Fibroblast of the conjunctiva (primary cell): ENCODE results near the gene PLEK.
"Not testable (repeated sequence)": the region's sequence is repeated elsewhere in the genome, so short reads cannot be mapped to it uniquely, and the experiment has no call there.

Source experiments
- DNase-seq: peaks from one replicate; pipeline ENCODE4 v3.0.0-alpha.2; 2010; ENCODE audit warnings: low read depth

PLEK gene

DNA sequence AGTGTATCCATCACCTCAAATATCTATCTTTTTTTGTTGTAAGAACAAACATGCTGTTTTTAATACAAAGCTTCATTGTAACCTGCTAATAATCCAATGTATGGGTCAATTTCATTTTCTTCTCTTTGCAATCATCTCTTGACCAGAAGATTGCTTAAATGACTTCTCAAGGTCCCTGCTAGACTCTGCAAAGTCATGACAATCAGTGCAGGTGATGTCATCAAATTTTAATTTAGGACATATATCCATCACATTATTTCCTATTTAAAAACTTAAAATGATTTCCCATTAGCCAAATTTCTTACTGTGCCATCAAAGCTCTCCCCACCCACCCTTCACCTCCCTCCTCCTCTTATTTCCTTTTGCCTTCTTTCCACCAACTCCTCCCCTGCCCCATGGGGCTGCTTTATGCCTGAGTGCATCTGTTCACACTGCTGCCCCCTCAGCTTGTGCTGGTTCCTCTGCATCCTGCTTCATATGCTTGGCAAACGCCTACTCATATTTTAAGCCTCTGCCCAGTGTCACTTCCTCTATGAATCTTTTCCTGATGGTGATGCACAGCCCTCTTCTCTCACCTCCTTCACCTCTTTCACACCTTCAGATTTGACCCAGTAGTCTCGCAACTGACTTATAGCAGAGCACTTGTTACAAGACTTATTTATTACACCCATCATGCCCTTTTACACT, 20.3 kb downstream of the PLEK start:
- no peak for DNase-seq

- no peak for DNase-seq
Observed at GRCh38 chr2:68385907-68386287, 20.8 kb downstream of the PLEK start.

DNA sequence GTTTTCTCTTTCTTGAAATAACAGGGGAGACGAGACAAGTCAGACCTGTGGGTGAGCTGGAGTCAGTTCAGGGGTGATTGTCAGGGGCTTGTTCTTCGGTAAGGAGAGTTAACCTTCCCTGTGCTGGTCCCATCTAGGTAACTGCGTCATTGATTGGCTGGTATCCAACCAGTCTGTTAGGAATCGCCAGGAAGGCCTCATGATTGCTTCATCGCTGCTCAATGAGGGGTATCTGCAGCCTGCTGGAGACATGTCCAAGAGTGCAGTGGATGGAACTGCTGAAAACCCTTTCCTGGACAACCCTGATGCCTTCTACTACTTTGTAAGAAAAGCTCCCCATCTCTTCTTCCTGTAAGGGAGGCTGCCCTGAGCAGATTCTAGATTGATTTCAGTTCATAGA, 21.3 kb downstream of the PLEK start:
- DNase-seq, result no peak

DNA sequence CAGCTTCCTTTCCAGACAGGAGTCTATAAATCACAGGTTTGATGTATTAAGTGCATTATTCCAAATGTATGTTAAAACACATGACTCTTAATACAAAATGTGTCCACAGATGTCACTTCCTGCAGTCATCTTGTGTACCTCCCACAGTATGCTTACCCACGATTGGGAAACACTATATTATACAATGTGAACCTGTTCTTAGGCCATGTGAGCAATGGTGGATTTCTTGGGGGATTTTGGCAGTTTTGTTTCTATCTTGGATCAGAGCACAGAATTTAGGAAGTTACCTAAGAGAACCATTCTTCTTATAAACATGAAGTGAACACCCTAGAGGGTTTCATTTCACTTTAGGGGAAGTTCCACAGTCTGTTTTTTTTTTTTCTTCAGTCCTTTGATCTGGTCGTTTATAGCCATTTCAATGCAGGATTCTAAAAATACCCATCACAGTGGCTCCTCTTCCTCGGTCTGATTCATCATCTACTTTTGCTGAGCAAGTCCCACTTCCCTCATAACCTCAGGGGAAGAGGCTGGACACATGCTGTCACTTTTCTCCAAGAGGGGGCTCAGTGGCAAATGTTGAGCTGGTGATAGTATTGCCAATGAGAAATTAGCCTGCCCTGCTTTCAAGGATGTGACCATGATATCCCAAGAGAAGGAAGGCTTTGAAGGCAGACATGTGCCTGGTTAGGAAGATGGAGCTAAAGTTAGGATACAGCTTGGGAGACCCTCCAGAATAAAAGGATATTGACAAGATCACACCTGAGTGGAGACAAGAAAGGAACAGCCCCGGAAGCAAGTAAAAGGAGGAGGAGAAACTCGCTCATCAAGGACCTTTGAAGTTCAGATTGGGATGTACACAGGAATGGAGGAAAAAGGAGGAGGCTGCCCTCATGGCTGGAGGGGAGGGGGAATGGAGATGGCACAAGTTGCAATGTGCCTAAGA, 22.6 kb downstream of the PLEK start:
- no peak for DNase-seq

GRCh38 chr2:68388358-68388757, 23.3 kb downstream of the PLEK start:
- DNase-seq, result no peak

GRCh38 chr2:68388772-68389171, 23.7 kb downstream of the PLEK start:
- no peak for DNase-seq

- no peak for DNase-seq
Observed at GRCh38 chr2:68390114-68390513, 25.0 kb downstream of the PLEK start.

- no peak for DNase-seq
Observed at GRCh38 chr2:68390586-68390985, 25.5 kb downstream of the PLEK start.

DNA sequence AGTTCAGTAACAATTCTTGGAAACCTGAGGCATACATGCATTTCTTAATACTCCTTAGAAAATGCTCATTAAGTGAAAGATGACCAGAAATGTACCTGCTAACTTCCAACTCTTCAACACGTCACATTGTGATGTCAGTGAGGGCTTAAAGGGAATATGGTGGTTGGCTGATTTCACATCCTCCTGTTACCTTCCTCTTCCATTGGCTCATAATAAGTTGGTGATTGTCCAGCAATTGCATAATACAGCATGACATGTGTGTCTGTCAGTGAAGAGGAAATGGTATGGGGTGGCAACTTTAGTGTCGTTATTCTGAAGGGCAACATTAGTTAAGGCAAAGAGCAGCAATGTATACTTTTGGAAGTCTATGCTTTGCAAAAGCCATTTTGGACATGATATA, 26.0 kb downstream of the PLEK start:
- no peak for DNase-seq

DNA sequence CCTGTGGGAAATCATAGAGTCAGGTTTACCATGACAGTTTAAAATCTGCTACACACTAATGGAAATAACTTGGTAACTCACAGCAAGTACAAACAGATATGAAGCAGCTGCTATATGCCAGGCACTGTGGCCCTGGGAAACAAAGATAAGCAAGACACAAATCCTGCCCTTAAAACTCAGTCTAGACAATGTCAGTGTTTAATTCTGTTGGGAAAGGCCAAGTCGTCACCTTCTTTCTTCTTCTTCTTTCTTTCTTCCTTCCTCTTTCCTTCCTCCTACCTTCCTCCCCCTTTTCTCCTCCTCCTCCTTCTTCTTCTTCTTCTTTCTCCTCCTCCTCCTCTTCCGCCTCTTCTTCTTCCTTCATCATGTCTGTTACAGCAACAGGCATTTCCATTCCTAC, 26.8 kb downstream of the PLEK start:
- DNase-seq, result no peak

- DNase-seq, result no peak
Observed at GRCh38 chr2:68396093-68396492, 31.0 kb downstream of the PLEK start.

DNA sequence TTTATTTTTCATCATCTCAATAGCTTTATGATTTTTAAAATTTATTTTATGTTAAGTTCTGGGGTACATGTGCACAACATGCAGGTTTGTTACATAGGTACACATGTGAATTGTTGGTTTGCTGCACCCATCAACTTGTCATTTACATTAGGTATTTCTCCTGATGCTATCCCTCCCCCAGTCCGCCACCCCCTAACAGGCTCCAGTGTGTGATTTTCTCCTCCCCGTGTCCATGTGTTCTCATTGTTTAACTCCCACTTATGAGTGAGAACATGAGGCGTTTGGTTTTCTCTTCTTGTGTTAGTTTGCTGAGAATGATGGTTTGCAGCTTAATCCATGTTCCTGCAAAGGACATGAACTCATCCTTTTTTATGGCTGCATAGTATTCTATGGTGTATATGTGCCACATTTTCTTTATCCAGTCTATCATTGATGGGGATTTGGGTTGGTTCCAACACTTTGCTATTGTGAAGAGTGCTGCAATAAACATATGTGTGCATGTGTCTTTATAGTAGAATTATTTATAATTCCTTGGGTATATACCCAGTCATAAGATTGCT, 32.7 kb downstream of the PLEK start:
- not testable (repeated sequence) for DNase-seq

DNA sequence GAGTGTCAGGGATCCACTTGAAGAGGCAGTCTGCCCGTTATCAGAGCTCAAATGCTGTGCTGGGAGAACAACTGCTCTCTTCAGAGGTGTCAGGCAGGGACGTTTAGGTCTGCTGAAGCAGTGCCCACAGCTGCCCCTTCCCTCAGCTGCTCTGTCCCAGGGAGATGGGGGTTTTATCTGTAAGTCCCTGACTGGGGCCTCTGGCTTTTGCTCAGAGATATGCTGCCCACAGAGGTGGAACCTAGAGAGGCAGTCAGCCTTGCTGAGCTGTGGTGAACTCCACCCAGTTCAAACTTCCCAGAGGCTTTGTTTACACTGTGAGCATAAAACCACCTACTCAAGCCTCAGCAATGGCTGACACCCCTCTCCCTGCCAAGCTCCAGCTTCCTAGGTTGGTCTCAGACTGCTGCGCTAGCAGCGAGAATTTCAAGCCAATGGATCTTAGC, 38.1 kb downstream of the PLEK start:
- no peak for DNase-seq

DNA sequence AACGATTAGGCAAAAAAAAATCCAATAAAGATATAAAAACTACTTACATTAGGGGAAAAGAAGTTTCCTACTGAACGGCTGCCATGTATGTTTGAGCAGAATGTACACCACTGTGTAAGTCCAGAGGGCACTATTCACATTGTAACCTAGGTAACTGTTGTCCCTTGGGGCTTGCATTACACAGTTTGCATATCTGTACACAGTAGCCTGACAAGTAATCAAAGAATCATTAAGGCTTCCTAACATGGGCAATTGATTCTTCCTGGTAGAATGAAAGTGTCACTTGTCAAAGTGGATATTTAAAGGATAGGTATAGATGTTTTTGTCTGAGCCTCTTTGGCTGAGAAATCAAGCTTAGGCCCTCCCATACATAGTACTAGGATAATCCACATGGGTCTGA, 39.1 kb downstream of the PLEK start:
- DNase-seq, result no peak

- no peak for DNase-seq
Observed at GRCh38 chr2:68404893-68405799, 40.1 kb downstream of the PLEK start.

DNA sequence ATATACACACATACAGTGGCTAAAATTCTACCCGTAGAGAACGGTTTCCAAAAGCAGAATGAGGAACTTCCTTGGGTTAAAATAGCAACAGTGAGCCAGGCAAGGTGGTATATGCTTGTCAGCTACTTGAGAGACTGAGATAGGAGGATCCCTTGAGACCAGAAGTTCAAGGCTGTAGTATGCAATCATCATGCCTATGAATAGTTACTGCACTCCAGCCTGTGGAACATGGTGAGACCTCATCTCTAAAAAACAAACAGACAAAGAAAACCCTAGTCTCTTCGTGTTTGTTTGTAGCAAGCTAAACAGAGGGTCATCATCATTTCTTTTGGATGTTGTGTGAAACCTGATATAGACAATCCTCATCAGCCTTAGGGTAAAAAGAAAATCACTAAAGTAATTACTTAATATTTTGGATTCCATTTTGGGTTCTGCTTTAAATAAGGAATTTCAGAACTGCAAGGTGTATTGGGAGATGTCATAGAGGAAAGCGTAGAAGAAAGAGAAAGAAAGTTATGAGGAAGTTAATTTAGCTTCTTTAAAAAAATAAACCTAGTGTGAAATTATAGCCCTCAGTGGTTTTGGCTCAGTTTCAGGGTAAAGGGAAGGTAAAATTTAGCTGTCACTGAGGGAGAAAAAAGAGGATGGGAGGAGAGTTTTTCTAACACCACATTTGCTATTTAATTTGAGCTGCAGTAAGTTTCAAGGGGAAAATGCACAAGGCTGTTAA, 46.5 kb downstream of the PLEK start:
- no peak for DNase-seq

DNA sequence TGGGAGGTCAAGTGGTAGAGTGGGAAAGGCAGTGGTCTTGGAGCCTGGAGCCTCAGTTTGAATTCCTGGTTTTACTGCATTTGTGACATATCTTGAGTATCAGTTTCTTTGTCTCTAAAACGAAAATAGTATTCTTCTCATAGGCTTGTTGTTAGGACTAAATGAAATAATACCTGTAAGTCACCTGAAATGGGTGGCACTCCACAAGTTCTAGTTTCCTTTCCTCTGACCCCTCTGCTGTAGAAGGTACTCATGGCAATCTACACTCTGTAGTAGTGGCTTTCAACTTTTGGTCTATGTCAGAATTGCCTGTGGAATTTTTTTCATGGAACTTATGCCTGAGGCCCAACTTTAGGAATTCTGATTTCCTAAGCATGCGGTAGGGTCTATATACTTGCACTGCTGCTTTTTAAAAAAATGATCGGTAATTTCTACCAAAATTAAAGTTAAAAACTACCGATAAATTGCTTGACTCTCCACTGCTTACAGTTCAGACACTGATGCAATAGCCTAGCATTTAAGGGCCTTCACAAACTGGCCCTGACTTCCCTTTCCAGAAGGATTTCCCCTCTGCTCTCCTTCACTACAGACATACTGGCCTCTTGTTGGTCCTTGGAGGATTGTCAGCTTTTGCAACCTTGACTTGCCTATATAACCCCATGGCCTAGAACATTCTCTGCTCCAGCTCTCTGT, 47.2 kb downstream of the PLEK start:
- no peak for DNase-seq

GRCh38 chr2:68413466-68413865, 48.4 kb downstream of the PLEK start:
- no peak for DNase-seq

DNA sequence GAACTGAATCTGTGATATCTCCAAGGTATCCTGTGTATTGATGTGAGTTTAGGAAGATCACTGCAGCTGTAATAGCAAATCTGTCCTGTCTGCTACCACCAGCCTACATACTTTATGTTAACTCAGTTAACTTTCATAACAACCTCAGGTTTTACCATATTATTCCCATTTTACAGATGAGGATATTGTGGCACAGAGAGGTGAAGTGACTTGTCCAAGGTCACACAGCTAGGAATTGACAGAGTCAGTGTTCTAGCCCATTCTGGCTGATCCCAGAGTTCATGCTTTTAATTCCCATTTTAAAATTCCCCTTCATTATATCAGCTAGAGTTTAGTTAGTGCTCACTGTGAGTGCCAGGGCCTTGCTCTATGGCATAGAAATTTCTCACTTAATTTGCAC, 49.4 kb downstream of the PLEK start:
- DNase-seq, result no peak

DNA sequence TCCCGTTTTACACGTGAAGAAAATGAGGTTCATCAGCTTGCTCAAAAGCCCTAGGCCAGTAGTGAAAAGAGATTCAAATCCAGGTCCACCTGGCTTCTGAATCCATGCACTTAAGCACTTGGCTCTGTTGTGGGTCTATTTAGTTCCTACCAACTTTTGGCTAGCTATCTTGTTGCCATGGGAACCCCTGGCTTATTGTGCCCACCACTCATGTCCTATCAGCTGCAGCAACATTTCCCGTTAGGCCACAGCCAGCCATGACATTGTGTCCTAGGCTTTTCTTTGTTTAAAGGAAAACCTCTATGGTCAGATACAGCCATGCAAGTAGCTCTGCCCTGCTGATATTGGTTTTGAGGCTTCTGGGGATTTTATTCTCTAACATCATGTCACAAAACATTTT, 49.8 kb downstream of the PLEK start:
- no peak for DNase-seq

DNA sequence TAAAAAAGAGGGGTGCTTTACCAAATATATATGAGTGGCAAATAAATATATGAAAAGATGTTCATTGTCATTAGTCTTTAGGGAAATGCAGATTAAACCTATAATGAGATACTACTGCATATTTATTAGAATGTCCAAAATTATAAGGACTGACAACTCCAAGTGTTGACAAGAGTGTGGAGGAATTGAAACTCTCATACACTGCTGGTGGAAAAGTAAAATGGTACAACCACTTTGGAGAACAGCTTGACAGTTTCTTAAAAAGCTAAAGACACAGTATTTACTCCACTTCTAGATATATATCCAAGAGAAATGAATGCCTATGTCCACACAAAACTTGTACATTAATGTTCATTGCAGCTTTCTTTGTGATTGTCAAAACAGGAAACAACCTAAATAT, 50.4 kb downstream of the PLEK start:
- no peak for DNase-seq
